ENCODE data around the gene KCNAB1.

- no peak for TF ChIP-seq POLR2AphosphoS5 (IDR thresholded peaks at IDR 0.05; ENCODE audit: insufficient read depth, low read depth, low read length)
- TF ChIP-seq CTCF (IDR thresholded peaks at IDR 0.05; ENCODE audit: extremely low read depth in 1 of 2, insufficient read depth in 1 of 2, low read depth in 1 of 2, low read length in 2 of 2): no peak
- no peak for TF ChIP-seq MYC (IDR thresholded peaks at IDR 0.05; ENCODE audit: low read depth, low read length)
- TF ChIP-seq EZH2 (IDR thresholded peaks at IDR 0.05; ENCODE audit: borderline replicate concordance, low read depth, low read length, severe bottlenecking): no peak
- no peak for TF ChIP-seq FOS (IDR thresholded peaks at IDR 0.05; ENCODE audit: borderline replicate concordance, insufficient read depth, low read length)
- TF ChIP-seq MAX (IDR thresholded peaks at IDR 0.05; ENCODE audit: insufficient read depth, insufficient read length): no peak
- TF ChIP-seq POLR2A (IDR thresholded peaks at IDR 0.05; ENCODE audit: low read depth, low read length): no peak
- TF ChIP-seq GATA2 (IDR thresholded peaks at IDR 0.05; ENCODE audit: insufficient read depth, insufficient read length, low read depth, low read length): no peak
Observed at GRCh38 chr3:156576051-156576450, 455.7 kb downstream of the KCNAB1 start.

Measured in endothelial cell of umbilical vein (primary cell).